Measurements from ENCODE around the gene NLRX1.

DNA sequence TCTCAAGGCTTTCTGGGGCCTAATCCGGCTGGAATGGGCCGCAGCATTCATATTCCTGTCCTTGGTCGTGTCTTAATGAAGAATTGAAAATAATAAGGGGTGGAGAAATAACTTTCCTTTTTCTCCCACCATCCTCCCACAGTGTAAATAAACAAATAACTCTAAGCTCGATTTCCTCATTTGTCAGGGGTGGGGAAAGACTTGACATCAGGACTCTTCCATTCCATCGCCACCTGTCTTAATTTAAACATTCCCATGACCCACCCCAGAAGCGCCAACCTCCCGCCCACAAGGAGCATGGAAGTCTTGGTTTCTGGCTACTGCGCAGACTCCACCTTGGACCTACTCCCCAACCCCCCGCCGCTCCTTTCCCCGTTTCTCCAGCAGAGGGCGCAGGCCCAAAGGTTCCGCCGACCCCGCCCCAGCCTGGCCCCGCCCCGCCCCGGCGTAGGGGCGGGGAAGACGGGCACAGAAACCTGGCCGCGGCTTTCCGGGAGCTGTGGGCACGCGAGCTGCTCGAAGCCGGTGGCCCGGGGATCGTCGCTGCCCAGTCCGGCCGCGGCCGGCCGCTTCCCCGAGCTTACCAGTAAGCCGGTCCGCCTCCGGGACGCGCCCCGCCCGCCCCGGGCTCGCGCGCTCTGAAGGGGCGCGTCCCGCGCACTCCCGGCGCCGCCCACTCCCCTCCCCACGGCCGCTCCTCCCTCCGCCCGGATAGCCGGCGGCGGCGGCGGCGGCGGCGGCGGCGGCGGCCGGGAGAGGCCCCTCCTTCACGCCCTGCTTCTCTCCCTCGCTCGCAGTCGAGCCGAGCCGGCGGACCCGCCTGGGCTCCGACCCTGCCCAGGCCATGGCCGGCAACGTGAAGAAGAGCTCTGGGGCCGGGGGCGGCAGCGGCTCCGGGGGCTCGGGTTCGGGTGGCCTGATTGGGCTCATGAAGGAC lies 37.3 kb downstream of the NLRX1 start, which contains the start of gene CBL:
- TF ChIP-seq, protein P1, sequence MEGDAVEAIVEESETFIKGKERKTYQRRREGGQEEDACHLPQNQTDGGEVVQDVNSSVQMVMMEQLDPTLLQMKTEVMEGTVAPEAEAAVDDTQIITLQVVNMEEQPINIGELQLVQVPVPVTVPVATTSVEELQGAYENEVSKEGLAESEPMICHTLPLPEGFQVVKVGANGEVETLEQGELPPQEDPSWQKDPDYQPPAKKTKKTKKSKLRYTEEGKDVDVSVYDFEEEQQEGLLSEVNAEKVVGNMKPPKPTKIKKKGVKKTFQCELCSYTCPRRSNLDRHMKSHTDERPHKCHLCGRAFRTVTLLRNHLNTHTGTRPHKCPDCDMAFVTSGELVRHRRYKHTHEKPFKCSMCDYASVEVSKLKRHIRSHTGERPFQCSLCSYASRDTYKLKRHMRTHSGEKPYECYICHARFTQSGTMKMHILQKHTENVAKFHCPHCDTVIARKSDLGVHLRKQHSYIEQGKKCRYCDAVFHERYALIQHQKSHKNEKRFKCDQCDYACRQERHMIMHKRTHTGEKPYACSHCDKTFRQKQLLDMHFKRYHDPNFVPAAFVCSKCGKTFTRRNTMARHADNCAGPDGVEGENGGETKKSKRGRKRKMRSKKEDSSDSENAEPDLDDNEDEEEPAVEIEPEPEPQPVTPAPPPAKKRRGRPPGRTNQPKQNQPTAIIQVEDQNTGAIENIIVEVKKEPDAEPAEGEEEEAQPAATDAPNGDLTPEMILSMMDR (IDR thresholded peaks at IDR 0.05; ENCODE audit: low read length), result peak; percentile 65
- TF ChIP-seq EZH2 (IDR thresholded peaks at IDR 0.05; ENCODE audit: borderline replicate concordance, low read length), result no peak
